Smooth muscle cell of the pulmonary artery (primary cell): ENCODE data around the gene KLHDC3. TPM values are rescaled to one million over a fixed set of nuclear protein-coding genes. Genes with fewer than 3 reads are reported as not detected.

Experiments
- total RNA-seq: library from RNA; depleted of rRNA; stranded (reverse); fragments of >200 nt; gene quantifications from 2 replicates; pipeline ENCODE4 v1.2.3, GENCODE V29; 2014

Gene KLHDC3, protein sequence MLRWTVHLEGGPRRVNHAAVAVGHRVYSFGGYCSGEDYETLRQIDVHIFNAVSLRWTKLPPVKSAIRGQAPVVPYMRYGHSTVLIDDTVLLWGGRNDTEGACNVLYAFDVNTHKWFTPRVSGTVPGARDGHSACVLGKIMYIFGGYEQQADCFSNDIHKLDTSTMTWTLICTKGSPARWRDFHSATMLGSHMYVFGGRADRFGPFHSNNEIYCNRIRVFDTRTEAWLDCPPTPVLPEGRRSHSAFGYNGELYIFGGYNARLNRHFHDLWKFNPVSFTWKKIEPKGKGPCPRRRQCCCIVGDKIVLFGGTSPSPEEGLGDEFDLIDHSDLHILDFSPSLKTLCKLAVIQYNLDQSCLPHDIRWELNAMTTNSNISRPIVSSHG
- 59.1 and 86.7 TPM in 2 replicates for total RNA-seq

DNA sequence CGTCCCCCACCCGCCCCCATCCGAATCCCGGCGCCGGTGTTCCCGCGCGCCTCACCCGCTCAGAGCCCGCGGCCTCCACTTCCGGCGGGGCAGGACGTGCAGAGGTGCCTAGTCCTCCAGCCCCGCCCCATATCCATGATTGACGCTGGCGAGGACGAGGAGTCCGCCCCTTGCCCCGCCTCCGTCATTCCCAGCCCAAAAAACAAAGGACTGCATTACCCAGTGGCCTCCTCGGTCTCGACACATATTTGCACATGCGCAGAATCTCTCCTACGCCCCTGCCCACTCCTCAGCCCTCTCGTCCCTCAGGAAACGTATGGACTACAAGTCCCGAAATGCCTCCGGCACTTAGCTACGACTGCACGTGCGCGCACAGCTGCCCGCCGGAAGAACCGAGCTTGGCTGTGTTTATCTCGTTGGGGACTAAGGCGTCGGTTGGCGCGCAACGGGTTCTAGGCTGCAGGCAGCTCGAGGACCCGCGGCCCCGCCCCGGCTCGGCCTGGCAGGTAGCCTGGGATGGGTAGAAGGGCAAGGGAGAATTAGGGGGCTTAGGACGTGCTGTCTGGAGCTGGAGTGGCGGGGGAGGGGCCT is at the start of gene KLHDC3, which contains the start of gene MEA1:
Gene KLHDC3 (plus strand): TSS at position 407 of the 591 bp plus-strand sequence. CDS start 2,944 bp downstream, outside the sequence.
Gene MEA1 (minus strand): TSS at position 104 of the 591 bp plus-strand sequence. CDS start 133 bp downstream, outside the sequence.

GRCh38 chr6:42978839-42979522 is 35.1 kb upstream of the KLHDC3 start, which contains the start of gene PEX6:
Gene PEX6, minus strand, starts transcription at chr6:42979181. Its CDS starts 31 bp downstream, at chr6:42979150.

DNA sequence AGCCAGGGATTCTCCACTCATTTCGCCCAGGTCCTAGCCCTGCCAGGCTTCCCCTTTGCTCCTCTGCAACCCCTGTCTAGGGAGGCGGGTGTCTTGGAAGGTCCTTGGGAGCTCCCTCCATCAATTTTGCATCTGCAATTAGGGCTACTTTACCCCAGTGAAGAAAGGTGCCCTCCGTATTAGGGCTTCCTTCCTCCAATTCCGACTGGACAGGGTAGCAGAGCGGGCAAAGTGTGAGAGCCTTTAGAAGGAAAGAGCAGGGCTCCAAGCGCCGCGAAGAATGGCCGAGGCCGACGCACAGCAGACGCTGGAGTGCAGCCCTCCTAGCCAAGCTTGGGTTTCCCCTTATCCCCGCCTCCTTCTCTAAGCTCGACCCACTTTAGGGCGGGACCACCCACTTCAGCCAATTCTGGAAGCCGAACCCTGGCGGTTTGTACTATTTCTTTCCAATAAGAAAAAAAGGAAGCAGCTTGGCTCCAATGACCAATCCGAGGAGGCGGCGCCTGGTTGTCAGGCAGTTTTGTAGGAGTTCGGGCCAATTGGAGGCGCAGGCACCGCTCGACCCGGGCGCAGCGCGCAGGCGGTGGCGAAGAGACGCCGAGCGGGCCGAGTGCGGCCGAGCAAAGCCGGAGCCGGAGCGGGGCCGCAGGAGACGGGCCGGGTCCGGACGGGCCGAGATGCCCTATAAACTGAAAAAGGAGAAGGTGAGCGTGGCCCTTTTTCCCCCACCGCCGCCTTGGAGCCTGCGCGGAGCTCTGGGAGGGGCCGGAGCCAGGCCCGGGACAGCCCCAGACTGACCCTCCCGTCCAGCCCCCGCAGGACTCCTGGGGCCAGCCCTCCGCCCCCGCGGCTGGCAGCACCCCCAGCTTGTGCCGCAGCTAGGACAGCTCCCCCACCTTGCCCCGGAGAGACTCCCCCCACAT is 29.8 kb upstream of the KLHDC3 start, which contains the start of gene PPP2R5D:
Gene PPP2R5D (plus strand): TSS at position 570 of the 923 bp plus-strand sequence. CDS start 108 bp downstream, at position 678.

GRCh38 chr6:43021270-43022047 is 7.4 kb downstream of the KLHDC3 start, which contains the start of gene RRP36:
Gene RRP36, plus strand, starts transcription at chr6:43021623. Its CDS starts 32 bp downstream, at chr6:43021655.

GRCh38 chr6:43053545-43054205 is 39.6 kb downstream of the KLHDC3 start, which contains the start of gene CUL7:
Gene CUL7, minus strand, starts transcription at chr6:43053851. Its CDS starts 1,063 bp downstream, at chr6:43052788.

DNA sequence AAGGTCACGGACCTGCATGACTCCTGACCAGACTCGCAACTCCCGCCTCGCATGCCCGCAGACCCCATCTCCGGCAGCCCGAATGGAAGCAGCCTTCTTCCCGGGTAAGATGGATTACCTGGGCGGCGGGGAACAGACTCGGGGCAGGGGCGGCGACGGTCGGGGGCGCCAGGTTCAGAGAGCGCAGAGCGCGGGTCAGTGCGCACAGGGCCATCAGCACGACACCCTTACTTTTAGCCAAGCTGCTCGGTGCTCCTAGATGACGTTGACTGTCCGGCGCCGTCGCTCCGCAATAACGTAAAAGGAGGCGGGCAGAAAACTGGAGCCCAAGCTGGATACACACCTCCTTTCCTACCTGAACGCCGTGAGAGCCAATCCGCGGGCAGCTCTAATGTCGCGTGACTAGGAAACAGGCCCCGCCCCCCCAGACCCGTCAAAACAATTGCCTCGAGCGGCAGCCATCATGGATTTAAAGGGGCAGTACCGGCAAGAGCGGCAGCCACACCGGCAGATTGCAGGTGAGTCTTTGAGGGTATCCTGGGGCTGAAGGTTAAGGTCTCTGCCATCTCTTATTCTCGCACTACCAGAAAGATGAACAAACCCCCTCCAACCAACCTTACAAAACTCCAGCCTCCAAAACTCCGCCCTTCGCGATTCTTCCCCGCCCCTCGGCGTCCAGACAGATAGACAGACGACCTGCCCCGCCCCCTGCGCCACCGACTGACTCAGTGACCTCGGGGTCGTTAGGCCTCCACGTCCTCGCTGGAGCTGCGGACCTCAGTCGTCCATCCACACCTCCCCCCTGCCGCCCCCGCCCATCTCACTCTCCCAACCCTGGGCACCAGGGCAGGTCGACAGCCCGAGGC is 45.4 kb downstream of the KLHDC3 start, which contains the start of the genes KLC4 and MRPL2:
Gene KLC4 (plus strand): TSS at position 464 of the 866 bp plus-strand sequence. CDS start 1,705 bp downstream, outside the sequence.
Gene MRPL2 (minus strand): TSS at position 267 of the 866 bp plus-strand sequence. CDS start 53 bp downstream, at position 214.

Other genes with a start within 250 kb of the KLHDC3 start
- 8.0 and 8.8 TPM in 2 replicates for gene BICRAL, start 232.2 kb upstream of the KLHDC3 start, total RNA-seq
- 106 and 120 TPM in 2 replicates for gene RPL7L1, start 134.6 kb upstream of the KLHDC3 start, total RNA-seq
- not detected in 2 replicates for gene PTCRA, start 98.2 kb upstream of the KLHDC3 start, total RNA-seq
- gene CNPY3, start 84.8 kb upstream of the KLHDC3 start, total RNA-seq = 49.1 and 62.5 TPM in 2 replicates
- gene GNMT, start 53.5 kb upstream of the KLHDC3 start, total RNA-seq = 0.13 and 0.36 TPM in 2 replicates
- gene PEX6, start 35.1 kb upstream of the KLHDC3 start, total RNA-seq = 35.5 and 61.3 TPM in 2 replicates
- gene PPP2R5D, start 29.7 kb upstream of the KLHDC3 start, total RNA-seq = 30.0 and 39.8 TPM in 2 replicates
- gene MEA1, start 303 bp upstream of the KLHDC3 start, total RNA-seq = 49.3 and 53.0 TPM in 2 replicates
- 57.6 and 63.3 TPM in 2 replicates for gene RRP36, start 7.4 kb downstream of the KLHDC3 start, total RNA-seq
- 68.9 and 77.8 TPM in 2 replicates for gene CUL7, start 39.6 kb downstream of the KLHDC3 start, total RNA-seq
- gene MRPL2, start 45.2 kb downstream of the KLHDC3 start, total RNA-seq = 16.3 and 19.5 TPM in 2 replicates
- gene KLC4, start 45.4 kb downstream of the KLHDC3 start, total RNA-seq = 19.8 and 24.2 TPM in 2 replicates
- 36.5 and 85.2 TPM in 2 replicates for gene PTK7, start 62.1 kb downstream of the KLHDC3 start, total RNA-seq
- 19.1 and 27.0 TPM in 2 replicates for gene SRF, start 157.0 kb downstream of the KLHDC3 start, total RNA-seq
- 28.3 and 41.0 TPM in 2 replicates for gene CUL9, start 167.9 kb downstream of the KLHDC3 start, total RNA-seq
- 29.1 and 40.7 TPM in 2 replicates for gene DNPH1, start 215.2 kb downstream of the KLHDC3 start, total RNA-seq
- 0.07 TPM in 1 of 2 replicates, not detected in the other for gene TTBK1, start 229.2 kb downstream of the KLHDC3 start, total RNA-seq